ENCODE data around the gene CST9L. TPM values are rescaled to one million over a fixed set of nuclear protein-coding genes. Genes with fewer than 3 reads are reported as not detected.

CST9L gene
- total and polyA plus RNA-seq, 2 experiments from 2014 or later, result not detected

Other genes starting within 250 kb of the CST9L start
- 29.7 and 30.9 TPM in 2 replicates for gene NXT1, start 217.7 kb downstream of the CST9L start, total RNA-seq
- gene NXT1, start 217.7 kb downstream of the CST9L start, polyA plus RNA-seq, result 36.3 and 38.1 TPM in 2 replicates
- gene GZF1, start 206.3 kb downstream of the CST9L start, total RNA-seq, result 15.5 and 17.8 TPM in 2 replicates
- 7.4 and 8.8 TPM in 2 replicates for gene GZF1, start 206.3 kb downstream of the CST9L start, polyA plus RNA-seq
- 7.3 and 11.2 TPM in 2 replicates for gene NAPB, start 147.0 kb downstream of the CST9L start, total RNA-seq
- gene NAPB, start 147.0 kb downstream of the CST9L start, polyA plus RNA-seq, result 7.3 and 11.9 TPM in 2 replicates
- gene CSTL1, start 128.8 kb downstream of the CST9L start, total RNA-seq, result not detected in 2 replicates
- gene CSTL1, start 128.8 kb downstream of the CST9L start, polyA plus RNA-seq, result not detected in 2 replicates
- gene CST11, start 115.6 kb downstream of the CST9L start, total RNA-seq, result not detected in 2 replicates
- gene CST11, start 115.6 kb downstream of the CST9L start, polyA plus RNA-seq, result not detected in 2 replicates
- gene CST8, start 77.4 kb downstream of the CST9L start, total RNA-seq, result not detected in 2 replicates
- gene CST8, start 77.4 kb downstream of the CST9L start, polyA plus RNA-seq, result not detected in 2 replicates
- not detected in 2 replicates for gene CST9, start 37.4 kb upstream of the CST9L start, total RNA-seq
- gene CST9, start 37.4 kb upstream of the CST9L start, polyA plus RNA-seq, result not detected in 2 replicates
- gene CST3, start 69.5 kb upstream of the CST9L start, total RNA-seq, result 881 and 921 TPM in 2 replicates
- gene CST3, start 69.5 kb upstream of the CST9L start, polyA plus RNA-seq, result 2,777 and 2,850 TPM in 2 replicates
- gene CST4, start 120.6 kb upstream of the CST9L start, total RNA-seq, result 0.23 and 0.52 TPM in 2 replicates
- gene CST4, start 120.6 kb upstream of the CST9L start, polyA plus RNA-seq, result not detected in 2 replicates
- gene CST1, start 182.5 kb upstream of the CST9L start, total RNA-seq, result 5.7 and 13.6 TPM in 2 replicates
- 10.8 and 12.8 TPM in 2 replicates for gene CST1, start 182.5 kb upstream of the CST9L start, polyA plus RNA-seq

Measured in hepatocyte (in vitro differentiated cells).